HTR-8/SVneo (cell line): ENCODE measurements around the gene MAPK8.

Experiments
- DNase-seq: peaks from one replicate; pipeline ENCODE4 v3.0.0; 2011; ENCODE audit warnings: low spot score, mixed read lengths; ENCODE audit not compliant: insufficient read length
- FAIRE-seq: peaks from 2 replicates; lab custom pipeline; 2011; peaks lifted over from hg19 to GRCh38; lab: Jason Lieb, UNC

MAPK8 gene

GRCh38 chr10:48485711-48486110 lies 179.2 kb downstream of the MAPK8 start:
- FAIRE-seq = no peak
- no peak for DNase-seq

- DNase-seq (no peak), FAIRE-seq (no peak)
Measured at GRCh38 chr10:48487244-48487643, 180.8 kb downstream of the MAPK8 start.
